ENCODE data around the gene CDKN2A. TPM values are rescaled to one million over a fixed set of nuclear protein-coding genes. Genes with fewer than 3 reads are reported as not detected.
A peak's percentile ranks its signal among the peaks of the same experiment; 100 is the strongest.

Gene CDKN2A
- polyA plus RNA-seq, 1 experiment: 29.7 TPM

DNA sequence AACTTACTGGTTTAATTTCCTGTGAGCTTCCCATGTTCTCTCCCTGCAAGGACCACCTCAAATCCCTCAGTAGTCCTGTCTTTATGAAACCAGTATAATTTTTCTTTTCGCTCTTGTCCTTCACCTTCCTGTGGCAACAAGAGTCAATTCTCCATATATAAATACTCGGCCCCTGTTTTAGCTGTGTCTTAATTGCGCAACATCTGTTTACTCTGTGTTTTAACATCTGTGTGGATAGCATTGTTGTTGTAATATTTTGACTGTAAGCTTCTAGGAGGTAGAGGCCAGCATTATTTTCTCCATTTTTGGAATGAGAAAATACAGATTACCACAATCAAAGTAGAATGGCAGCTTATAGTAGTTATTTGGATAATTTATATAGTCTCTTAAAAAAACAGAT lies 45.1 kb upstream of the CDKN2A start:
- Histone ChIP-seq H3K27me3 (ENCODE audit: control insufficient read depth, insufficient read depth, low read length) (no peaks in the 10 kb centered on the region), H3K9me3 (ENCODE audit: control insufficient read depth, insufficient read depth, low read length) (no peaks in the 10 kb centered on the region), H3K27ac (ENCODE audit: low read depth, low read length) (no peak overlapping the region), H3K4me3 (ENCODE audit: low read depth, low read length) (no peak overlapping the region)
- ChIA-PET POLR2A (no interaction called here), CTCF (interaction anchor here (0.9 to 3.5 kb wide), 8 partner anchors 9 to 225 kb away, joined by 3 to 26 read pairs (median 10); partner anchors contain the start of gene CDKN2B)
- no peak for DNase-seq (ENCODE audit: low read depth, low spot score)
- TF ChIP-seq, protein P1, sequence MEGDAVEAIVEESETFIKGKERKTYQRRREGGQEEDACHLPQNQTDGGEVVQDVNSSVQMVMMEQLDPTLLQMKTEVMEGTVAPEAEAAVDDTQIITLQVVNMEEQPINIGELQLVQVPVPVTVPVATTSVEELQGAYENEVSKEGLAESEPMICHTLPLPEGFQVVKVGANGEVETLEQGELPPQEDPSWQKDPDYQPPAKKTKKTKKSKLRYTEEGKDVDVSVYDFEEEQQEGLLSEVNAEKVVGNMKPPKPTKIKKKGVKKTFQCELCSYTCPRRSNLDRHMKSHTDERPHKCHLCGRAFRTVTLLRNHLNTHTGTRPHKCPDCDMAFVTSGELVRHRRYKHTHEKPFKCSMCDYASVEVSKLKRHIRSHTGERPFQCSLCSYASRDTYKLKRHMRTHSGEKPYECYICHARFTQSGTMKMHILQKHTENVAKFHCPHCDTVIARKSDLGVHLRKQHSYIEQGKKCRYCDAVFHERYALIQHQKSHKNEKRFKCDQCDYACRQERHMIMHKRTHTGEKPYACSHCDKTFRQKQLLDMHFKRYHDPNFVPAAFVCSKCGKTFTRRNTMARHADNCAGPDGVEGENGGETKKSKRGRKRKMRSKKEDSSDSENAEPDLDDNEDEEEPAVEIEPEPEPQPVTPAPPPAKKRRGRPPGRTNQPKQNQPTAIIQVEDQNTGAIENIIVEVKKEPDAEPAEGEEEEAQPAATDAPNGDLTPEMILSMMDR (IDR thresholded peaks at IDR 0.05; ENCODE audit: low read depth, low read length): no peak

DNA sequence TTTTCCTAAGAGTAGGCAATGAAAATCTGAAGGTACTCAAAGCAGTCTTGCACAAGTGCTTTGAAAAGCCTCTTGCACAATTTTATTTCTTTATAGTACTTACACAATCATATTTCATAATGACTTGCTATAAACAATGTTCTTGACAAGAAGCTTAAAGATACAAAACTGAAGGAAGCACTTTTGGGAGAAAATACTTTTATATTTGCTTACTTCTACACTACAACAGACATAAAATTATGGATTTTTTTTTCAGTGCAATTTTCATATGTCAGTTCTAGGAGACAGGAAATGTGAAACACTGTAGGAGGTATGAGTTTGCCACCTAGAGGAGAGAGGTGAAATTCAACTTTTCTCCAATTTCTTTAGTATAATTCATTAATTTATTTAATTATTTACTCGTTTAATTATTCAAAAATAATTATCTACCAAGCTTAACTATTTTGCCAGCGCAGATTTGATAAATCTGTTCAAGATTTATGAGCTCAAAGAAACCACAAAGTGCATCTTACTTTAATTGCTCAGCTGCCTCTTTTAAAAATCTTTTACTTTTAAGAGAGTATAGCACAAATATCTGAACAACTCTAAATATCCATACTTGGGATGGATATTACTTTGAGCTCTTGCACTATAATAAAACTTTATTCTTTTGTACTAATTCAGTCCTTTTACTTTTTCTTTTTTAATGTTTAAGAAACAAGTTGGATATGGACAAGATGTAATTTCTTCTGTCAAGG lies 43.9 kb upstream of the CDKN2A start:
- POLR2A ChIA-PET: no interaction called here
- Histone ChIP-seq H3K9me3 (ENCODE audit: control insufficient read depth, insufficient read depth, low read length) (no peaks in the 10 kb centered on the region), H3K4me3 (ENCODE audit: low read depth, low read length) (no peak overlapping the region), H3K27me3 (ENCODE audit: control insufficient read depth, insufficient read depth, low read length) (no peaks in the 10 kb centered on the region), H3K27ac (ENCODE audit: low read depth, low read length) (no peak overlapping the region)
- DNase-seq (ENCODE audit: low read depth, low spot score): no peak
- TF ChIP-seq, protein P1 (IDR thresholded peaks at IDR 0.05; ENCODE audit: low read depth, low read length): peak; percentile 61
- CTCF ChIA-PET: interaction anchor here (0.7 to 3.5 kb wide), 19 partner anchors 9 to 414 kb away, joined by 3 to 32 read pairs (median 4); partner anchors contain the start of gene CDKN2B

DNA sequence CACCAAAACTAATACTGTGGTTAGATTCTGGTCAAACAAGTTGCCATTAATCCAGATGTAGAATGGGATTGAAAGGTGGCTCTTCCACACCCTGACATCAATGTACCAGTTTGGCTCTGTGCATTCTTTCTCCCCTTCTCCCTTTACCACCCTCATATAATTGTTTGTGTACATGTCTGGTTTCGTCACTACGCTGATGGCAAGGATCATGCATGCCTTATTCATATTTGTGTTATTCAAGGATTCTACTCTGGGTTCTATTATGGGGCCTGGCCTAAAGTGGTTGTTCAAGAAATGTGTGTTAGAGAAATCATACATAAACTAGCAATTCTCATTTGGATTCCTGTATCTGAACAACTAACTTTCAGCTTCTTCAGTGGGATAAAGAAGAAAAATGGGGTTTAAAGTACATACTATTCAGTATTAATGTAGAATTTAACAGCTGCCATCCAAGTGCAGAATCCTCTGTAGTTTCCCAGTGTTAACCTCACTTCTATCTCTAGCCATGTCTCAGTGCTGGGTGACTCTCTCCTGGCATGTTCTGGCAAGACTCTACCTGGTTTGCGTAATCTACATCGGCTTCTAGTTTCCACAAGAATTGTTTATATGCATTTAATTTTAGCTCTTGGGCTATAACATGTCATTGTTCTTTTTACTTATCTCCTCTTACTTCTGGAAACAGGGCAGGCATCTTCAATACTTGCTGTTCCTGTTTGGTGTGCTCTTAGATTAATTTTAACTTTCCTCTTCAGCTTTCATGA lies 42.9 kb upstream of the CDKN2A start:
- H3K27me3 ChIP-seq (ENCODE audit: control insufficient read depth, insufficient read depth, low read length): no peaks in the 10 kb centered on the region
- no peak overlapping the region for H3K4me3 ChIP-seq (ENCODE audit: low read depth, low read length)
- DNase-seq (ENCODE audit: low read depth, low spot score): no peak
- H3K9me3 ChIP-seq (ENCODE audit: control insufficient read depth, insufficient read depth, low read length): no peaks in the 10 kb centered on the region
- POLR2A ChIA-PET: no interaction called here
- CTCF ChIA-PET: interaction anchor here (0.7 to 3.5 kb wide), 11 partner anchors 14 to 415 kb away, joined by 3 to 32 read pairs (median 8); partner anchors contain the start of gene CDKN2B
- TF ChIP-seq, protein P1 (IDR thresholded peaks at IDR 0.05; ENCODE audit: low read depth, low read length): no peak
- no peak overlapping the region for H3K27ac ChIP-seq (ENCODE audit: low read depth, low read length)

DNA sequence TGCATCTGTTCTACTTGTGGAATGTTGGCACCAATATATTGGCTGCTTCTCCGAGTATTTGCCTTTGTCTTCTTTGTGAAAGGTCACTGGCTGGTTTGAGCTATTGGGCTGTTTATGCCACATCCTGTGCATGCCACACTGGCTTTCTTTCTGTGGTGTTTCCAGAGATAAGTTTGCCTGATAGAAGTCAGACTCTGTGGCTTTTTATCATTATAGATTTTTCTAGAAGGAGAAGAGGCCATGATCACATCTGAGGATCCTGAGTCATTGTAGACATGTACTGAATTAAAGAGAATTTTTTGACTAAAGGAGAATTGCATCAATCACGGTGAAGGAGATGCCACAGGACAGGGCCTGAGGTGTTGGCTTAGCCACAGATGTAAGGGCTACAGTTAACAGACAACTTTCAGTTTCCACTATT lies 41.4 kb upstream of the CDKN2A start:
- no peak overlapping the region for H3K27ac ChIP-seq (ENCODE audit: low read depth, low read length)
- TF ChIP-seq, protein P1 (IDR thresholded peaks at IDR 0.05; ENCODE audit: low read depth, low read length): no peak
- CTCF ChIA-PET: interaction anchor here (2.7 to 3.3 kb wide), 2 partner anchors 27 to 223 kb away, joined by 11 to 32 read pairs; partner anchors contain the start of gene CDKN2B
- no peak overlapping the region for H3K4me3 ChIP-seq (ENCODE audit: low read depth, low read length)
- H3K9me3 ChIP-seq (ENCODE audit: control insufficient read depth, insufficient read depth, low read length): no peaks in the 10 kb centered on the region
- POLR2A ChIA-PET: no interaction called here
- DNase-seq (ENCODE audit: low read depth, low spot score): no peak
- H3K27me3 ChIP-seq (ENCODE audit: control insufficient read depth, insufficient read depth, low read length): no peaks in the 10 kb centered on the region
